ENCODE results near the gene CLEC17A.
"Not testable (repeated sequence)": the region's sequence is repeated elsewhere in the genome, so short reads cannot be mapped to it uniquely, and the experiment has no call there.

DNA sequence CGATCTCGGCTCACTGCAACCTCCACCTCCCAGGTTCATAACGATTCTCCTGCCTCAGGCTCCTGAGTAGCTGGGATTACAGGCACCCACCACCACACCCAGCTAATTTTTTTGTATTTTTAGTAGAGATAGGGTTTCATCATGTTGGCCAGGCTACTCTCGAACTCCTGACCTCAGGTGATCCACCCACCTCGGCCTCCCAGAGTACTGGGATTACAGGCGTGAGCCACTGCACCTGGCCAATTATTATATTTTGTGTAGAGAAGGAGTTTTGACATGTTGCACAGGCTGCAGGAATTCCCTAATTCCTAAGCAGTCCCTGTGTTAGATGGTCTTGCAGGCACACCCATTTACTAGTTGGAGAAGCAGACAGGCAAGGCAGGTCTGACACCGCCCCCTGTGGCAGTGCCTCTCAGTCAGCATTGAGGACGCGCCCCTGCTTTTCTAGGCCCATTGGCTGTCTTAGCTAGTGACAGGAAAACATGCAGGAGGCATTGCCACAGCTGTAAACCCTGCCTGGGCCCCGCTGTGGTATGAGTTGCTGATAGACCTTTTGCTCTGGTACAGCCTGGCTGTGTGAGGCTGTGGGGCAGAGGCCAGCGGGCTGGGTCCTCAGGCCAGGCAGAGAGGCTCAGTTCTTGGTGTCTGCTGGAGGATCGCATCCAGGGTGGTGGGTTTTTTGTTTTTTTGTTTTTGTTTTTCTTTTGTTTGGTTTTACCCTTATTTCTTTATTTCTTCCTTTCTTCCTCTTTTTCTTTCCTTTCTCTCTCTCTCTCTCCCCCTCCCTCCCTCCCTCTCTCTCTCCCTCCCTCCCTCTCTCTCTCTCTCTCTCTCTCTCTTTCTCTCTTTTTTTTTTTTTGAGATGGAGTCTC, 31.5 kb upstream of the CLEC17A start:
- TF ChIP-seq, protein P1, sequence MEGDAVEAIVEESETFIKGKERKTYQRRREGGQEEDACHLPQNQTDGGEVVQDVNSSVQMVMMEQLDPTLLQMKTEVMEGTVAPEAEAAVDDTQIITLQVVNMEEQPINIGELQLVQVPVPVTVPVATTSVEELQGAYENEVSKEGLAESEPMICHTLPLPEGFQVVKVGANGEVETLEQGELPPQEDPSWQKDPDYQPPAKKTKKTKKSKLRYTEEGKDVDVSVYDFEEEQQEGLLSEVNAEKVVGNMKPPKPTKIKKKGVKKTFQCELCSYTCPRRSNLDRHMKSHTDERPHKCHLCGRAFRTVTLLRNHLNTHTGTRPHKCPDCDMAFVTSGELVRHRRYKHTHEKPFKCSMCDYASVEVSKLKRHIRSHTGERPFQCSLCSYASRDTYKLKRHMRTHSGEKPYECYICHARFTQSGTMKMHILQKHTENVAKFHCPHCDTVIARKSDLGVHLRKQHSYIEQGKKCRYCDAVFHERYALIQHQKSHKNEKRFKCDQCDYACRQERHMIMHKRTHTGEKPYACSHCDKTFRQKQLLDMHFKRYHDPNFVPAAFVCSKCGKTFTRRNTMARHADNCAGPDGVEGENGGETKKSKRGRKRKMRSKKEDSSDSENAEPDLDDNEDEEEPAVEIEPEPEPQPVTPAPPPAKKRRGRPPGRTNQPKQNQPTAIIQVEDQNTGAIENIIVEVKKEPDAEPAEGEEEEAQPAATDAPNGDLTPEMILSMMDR (IDR thresholded peaks at IDR 0.05): peak; percentile 13 to 57 (median 40)
- not testable (repeated sequence) for TF ChIP-seq POLR2A, POLR2AphosphoS5 (IDR thresholded peaks at IDR 0.05)
